HG03442 (cell line): ENCODE results near the gene TSPEAR.
"Not testable (repeated sequence)": the region's sequence is repeated elsewhere in the genome, so short reads cannot be mapped to it uniquely, and the experiment has no call there.

ENCODE experiments used
- ATAC-seq: cut with Tn5 transposase; IDR thresholded peaks from one replicate; pipeline ENCODE4 v1.9.1; 2021; ENCODE audit warnings: mild to moderate bottlenecking, moderate library complexity; ENCODE audit not compliant: unreplicated experiment

TSPEAR gene

GRCh38 chr21:44636209-44637017, 75.0 kb downstream of the TSPEAR start:
- no peak for ATAC-seq

- ATAC-seq, result no peak
Measured at GRCh38 chr21:44632067-44632466, 79.3 kb downstream of the TSPEAR start.

- no peak for ATAC-seq
Measured at GRCh38 chr21:44630440-44630839, 80.9 kb downstream of the TSPEAR start.

GRCh38 chr21:44628707-44629391, 82.5 kb downstream of the TSPEAR start:
- ATAC-seq, result no peak

- ATAC-seq, result not testable (repeated sequence)
Measured at GRCh38 chr21:44627831-44628233, 83.5 kb downstream of the TSPEAR start.

- ATAC-seq, result not testable (repeated sequence)
Measured at GRCh38 chr21:44627181-44627822, 84.1 kb downstream of the TSPEAR start.

- no peak for ATAC-seq
Measured at GRCh38 chr21:44626673-44627143, 84.7 kb downstream of the TSPEAR start, which contains the start of gene KRTAP10-9. Gene KRTAP10-9 (plus strand): TSS chr21:44627093. CDS start chr21:44627172, 79 bp downstream.

- ATAC-seq, result no peak
Measured at GRCh38 chr21:44626262-44626661, 85.1 kb downstream of the TSPEAR start.

- ATAC-seq, result no peak
Measured at GRCh38 chr21:44625756-44626155, 85.6 kb downstream of the TSPEAR start.

GRCh38 chr21:44623575-44623974, 87.8 kb downstream of the TSPEAR start:
- ATAC-seq, result no peak

GRCh38 chr21:44619886-44620285, 91.5 kb downstream of the TSPEAR start:
- ATAC-seq, result no peak

- no peak for ATAC-seq
Measured at GRCh38 chr21:44618909-44619308, 92.5 kb downstream of the TSPEAR start.

- ATAC-seq, result no peak
Measured at GRCh38 chr21:44618504-44618903, 92.9 kb downstream of the TSPEAR start.

- ATAC-seq, result no peak
Measured at GRCh38 chr21:44617071-44617501, 94.3 kb downstream of the TSPEAR start.

- no peak for ATAC-seq
Measured at GRCh38 chr21:44616591-44616926, 94.8 kb downstream of the TSPEAR start.

GRCh38 chr21:44615911-44616590, 95.3 kb downstream of the TSPEAR start:
- ATAC-seq, result no peak

GRCh38 chr21:44615466-44615865, 95.9 kb downstream of the TSPEAR start:
- ATAC-seq, result no peak

- ATAC-seq, result no peak
Measured at GRCh38 chr21:44614961-44615391, 96.4 kb downstream of the TSPEAR start.

- no peak for ATAC-seq
Measured at GRCh38 chr21:44614161-44614631, 97.2 kb downstream of the TSPEAR start.

- no peak for ATAC-seq
Measured at GRCh38 chr21:44613386-44614155, 97.8 kb downstream of the TSPEAR start.
